Hepatic stellate cell (primary cell): ENCODE results near the gene LGR5.

Experiments
- DNase-seq: peaks from one replicate; pipeline ENCODE4 v3.0.0; 2011; ENCODE audit warnings: low spot score

Gene LGR5, protein sequence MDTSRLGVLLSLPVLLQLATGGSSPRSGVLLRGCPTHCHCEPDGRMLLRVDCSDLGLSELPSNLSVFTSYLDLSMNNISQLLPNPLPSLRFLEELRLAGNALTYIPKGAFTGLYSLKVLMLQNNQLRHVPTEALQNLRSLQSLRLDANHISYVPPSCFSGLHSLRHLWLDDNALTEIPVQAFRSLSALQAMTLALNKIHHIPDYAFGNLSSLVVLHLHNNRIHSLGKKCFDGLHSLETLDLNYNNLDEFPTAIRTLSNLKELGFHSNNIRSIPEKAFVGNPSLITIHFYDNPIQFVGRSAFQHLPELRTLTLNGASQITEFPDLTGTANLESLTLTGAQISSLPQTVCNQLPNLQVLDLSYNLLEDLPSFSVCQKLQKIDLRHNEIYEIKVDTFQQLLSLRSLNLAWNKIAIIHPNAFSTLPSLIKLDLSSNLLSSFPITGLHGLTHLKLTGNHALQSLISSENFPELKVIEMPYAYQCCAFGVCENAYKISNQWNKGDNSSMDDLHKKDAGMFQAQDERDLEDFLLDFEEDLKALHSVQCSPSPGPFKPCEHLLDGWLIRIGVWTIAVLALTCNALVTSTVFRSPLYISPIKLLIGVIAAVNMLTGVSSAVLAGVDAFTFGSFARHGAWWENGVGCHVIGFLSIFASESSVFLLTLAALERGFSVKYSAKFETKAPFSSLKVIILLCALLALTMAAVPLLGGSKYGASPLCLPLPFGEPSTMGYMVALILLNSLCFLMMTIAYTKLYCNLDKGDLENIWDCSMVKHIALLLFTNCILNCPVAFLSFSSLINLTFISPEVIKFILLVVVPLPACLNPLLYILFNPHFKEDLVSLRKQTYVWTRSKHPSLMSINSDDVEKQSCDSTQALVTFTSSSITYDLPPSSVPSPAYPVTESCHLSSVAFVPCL

GRCh38 chr12:71439613-71440344, at the start of gene LGR5:
LGR5 (plus strand) TSS chr12:71439798; CDS start chr12:71440081, 283 bp downstream.
- DNase-seq = peak; percentile 41

- DNase-seq = peak; percentile 62
Observed at GRCh38 chr12:71392521-71393145, 47.0 kb upstream of the LGR5 start.

DNA sequence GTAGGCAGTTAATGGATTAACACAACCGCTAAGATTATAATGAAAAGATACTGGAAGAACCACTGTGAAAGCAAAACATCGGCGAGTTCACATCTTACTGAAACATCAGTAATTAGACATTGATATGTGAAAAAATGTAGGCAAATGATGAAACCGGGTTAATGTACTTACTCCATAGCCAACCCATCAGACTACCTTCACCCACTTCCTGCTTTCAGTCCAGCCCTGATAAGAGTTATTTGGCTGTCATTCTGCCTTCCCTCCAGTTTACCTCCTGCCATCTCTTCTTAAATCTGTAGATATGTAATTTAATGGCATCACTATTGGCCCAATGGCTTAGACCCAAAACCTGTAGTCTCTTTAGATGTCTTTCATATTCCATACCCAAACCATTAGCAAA, 46.0 kb upstream of the LGR5 start:
- DNase-seq = no peak

DNA sequence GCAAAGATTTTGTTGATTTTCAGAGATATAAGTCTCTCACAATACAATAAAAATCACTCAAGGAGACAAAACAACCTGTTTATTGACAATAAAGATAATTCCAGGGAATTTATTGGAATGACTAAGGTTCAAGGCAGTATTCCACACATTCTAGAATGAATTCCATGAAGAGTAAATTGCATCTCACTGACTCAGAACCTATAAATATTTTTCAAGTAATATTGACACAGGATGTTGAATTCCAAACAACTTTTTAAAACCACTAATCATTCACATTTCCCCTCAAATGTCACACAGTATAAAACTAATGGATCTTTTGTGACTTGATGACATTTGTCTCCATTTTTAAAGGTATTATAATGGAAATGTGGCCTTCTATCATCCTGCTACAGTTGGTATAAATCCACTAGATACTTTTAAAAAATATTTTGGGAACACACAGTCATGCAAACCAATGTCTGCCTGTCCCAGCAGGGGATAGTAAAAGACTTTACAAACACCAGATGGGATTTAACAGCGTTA, 42.1 kb upstream of the LGR5 start:
- peak; percentile 13 for DNase-seq

GRCh38 chr12:71399197-71399596, 40.4 kb upstream of the LGR5 start:
- no peak for DNase-seq

DNA sequence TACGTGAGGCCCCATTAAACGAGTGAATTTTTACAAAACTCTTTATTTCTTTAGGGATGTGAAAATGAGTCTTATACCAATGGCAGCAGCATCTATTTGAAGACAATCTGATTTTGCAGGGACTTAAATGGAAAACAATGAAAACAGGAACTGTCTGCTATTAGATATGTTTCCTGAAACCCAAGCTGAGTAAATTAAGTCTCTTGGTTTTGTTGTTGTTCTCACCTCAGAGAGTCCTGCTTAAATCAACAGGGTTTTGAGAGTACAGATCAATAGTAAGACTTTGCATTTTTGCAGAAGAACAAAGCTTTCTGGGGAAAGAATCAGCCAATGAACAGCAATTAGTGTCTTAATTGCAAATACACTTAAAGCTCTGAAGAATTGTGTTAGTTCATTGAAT, 39.1 kb upstream of the LGR5 start:
- DNase-seq = no peak

DNA sequence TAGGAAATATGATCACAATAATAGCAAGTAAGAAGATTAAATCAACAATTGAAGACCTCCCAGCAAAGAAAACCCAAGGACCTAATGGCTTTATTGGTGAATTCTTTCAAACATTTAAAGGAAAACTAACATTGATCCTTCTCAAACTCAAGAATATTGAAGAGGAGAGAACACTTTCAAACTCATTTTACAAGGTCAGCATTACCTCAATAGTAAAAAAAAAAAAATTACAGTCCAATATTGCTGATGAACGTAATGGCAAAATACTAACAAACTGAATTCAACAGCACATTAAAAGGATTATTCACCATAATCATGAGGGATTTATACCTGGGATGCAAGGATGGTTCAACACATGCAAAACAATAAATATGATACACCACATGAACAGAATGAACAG, 33.7 kb upstream of the LGR5 start:
- no peak for DNase-seq

GRCh38 chr12:71407732-71408131, 31.9 kb upstream of the LGR5 start:
- no peak for DNase-seq

- no peak for DNase-seq
Observed at GRCh38 chr12:71410844-71411243, 28.8 kb upstream of the LGR5 start.

DNA sequence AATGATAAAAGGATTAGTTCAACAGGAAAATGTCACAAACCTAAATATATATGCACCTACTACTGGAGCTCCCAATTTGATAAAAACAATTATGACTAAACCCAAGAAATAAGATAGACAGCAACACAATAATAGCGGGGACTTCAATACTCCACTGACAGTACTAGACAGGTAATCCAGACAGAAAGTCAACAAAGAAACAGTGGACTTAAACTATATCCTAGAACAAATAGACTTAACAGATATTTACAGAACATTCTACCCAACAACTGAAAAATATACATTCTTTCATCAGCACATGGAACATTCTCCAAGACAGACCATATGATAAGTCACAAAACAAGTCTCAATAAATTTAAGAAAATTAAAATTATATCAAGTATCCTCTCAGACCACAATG, 28.0 kb upstream of the LGR5 start:
- no peak for DNase-seq

DNA sequence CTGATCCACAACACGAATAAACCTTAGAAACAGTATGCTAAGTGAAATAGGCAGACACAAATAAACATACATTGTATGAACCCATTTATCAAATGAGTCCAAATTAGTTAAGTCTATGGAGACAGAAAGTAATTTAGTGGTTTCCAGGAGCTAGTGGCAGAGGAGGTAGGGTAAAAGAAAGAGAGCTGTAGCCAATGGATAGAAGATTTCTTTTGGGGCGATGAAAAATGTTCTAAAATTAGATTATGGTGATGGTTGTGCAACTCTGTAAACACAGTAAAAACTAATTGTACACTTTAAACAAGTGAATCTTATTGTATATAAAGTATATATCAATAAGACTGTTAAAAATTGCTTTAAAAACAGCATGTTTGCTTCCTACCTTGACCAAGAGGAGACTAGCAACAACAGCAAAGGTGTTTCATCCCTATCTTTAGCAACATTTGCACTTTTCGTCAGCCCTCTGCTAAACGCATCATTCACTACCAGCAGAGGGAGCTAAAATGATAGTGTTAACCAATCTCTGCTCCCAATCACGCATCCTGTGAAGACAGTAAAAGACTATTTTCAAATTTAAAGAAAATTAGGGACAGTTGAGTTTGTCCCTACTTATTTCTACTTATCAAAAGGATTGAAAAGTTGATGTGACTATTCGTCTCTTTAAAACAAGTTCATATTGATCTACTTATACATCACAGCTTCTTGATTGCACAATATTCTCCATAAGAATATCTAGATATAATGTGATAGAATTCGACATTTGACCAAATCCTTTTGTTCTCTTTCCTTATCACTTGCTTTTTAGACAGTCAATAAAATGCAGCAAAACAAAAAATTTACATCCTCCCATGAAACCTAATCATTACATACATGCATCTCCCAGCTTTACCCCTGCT, 24.0 kb upstream of the LGR5 start:
- peak; percentile 53 for DNase-seq

DNA sequence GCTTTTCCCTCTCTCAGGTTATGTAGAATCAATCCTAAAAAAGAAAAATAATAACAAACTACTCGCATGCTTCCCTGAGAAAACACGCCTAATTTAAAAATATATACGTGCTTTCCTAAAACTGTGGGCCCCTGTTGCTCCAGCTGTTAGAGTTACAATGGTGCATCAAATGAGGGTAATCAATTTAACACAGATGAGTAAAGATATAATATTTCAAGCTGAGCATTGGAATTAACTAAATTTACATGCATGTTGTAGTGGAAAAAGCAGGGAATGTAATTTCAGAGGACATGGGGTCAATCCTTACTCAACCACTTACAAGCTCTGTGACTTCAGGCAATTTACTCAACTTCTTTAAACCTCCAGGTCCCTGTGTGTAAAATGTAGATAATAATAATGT, 22.4 kb upstream of the LGR5 start:
- no peak for DNase-seq

GRCh38 chr12:71420775-71421406, 18.7 kb upstream of the LGR5 start:
- no peak for DNase-seq

DNA sequence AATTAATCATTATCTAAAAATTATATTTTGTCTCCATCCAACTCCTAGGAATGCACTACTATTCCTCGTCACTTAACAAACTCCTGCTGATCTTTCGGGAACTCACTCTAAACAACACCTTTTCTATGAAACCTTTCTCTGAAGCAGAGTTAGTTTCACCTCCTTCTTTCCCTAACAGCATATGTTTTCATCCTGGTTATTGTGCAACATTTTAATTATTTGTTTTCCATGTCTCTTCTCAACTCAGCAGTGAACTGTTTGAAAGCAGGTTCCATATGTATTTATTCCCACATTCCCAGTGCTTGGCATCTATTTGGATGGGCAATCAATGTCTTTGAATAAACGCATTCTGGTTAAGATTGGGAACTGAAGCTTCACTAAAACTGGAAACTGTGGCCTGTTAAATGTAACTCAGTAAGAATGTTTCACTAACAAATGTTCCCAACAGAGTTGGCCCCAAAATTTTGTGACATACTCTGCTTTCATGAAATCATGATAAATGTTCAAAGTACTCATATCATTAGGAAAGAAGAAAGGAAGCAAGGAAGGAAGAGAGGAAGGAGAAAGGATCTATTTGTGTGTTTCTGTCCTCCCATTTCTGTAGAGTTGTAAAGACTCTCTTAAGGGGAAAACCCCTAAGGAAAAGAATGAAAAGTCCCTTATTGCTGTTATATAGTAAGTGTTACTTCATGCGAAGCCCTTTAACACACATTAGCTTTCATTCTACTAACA, 13.9 kb upstream of the LGR5 start:
- DNase-seq = no peak

- no peak for DNase-seq
Observed at GRCh38 chr12:71426300-71427047, 13.1 kb upstream of the LGR5 start.

DNA sequence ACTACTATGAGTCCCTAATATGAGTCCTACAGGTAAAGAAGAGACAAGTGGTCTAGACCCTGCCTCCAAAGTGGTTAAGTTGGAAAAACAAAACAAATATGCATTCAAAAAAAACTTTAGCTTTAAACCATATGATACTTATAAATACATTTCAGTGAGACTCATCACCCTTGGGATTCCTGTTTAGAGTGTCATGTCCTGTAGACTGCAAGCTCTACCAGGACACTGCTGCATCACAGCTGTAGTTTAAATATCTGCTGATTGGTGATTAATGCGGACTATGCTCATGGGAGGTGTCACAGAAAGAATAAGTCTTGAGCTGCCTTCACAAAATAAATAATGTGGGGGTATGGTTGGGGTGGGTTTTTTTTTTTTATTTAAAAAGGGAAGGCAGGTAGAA, 8.8 kb upstream of the LGR5 start:
- peak; percentile 32 for DNase-seq

DNA sequence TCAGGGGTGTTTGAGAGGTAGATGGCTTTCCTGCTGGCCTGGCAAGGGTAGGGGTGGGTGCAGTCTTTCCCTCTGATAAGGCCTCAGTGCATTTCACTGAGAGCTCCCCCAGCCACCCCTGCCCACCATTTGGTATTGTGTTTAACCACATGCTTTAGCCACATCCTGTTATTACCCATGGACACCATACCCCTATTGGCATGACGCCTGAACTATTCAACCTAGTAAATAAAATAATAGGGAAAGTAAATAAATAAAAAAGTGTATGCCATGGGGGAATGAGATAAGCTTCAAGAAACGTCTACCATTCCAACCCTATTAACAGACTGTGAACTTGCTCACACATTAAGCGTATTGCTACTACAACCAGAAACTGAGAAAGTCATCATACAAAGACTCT, 7.6 kb upstream of the LGR5 start:
- DNase-seq = no peak

GRCh38 chr12:71432936-71433335, 6.7 kb upstream of the LGR5 start:
- no peak for DNase-seq

DNA sequence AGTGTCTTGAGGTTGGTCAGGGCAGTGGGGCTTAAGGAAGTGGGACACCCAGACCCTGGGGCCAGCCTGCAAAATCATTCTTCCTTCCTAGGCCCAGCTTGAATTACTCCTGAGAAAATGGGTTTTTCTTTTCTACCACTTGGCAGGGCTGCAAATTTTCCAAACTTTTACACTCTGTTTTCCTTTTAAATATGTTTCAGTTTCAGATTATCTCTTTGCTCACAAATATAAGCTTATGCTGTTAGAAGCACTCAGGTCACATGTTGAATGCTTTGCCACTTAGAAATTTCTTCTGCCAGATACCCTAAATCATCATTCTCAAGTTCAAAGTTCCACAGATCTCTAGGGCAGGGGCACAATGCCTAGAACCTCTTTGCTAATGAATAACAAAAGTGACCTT, 2.9 kb upstream of the LGR5 start:
- no peak for DNase-seq
